HL-60 (cell line): ENCODE data around the gene CSMD2.

ENCODE experiments used
- CTCF ChIP-seq: IDR thresholded peaks from one replicate; pipeline ENCODE4 v1.5.1; 2011; ENCODE audit warnings: low read length, control low read depth, inconsistent platforms; ENCODE audit not compliant: insufficient read depth
- POLR2AphosphoS5 ChIP-seq: IDR thresholded peaks from 2 replicates; pipeline ENCODE4 v1.6.1; 2012; ENCODE audit warnings: low read depth
- REST ChIP-seq: IDR thresholded peaks from 2 replicates; pipeline ENCODE4 v1.6.1; 2012; ENCODE audit warnings: low read depth; ENCODE audit not compliant: insufficient replicate concordance
- SPI1 ChIP-seq: IDR thresholded peaks from 2 replicates; pipeline ENCODE4 v1.6.1; 2012; ENCODE audit warnings: low read depth, mild to moderate bottlenecking, borderline replicate concordance

DNA sequence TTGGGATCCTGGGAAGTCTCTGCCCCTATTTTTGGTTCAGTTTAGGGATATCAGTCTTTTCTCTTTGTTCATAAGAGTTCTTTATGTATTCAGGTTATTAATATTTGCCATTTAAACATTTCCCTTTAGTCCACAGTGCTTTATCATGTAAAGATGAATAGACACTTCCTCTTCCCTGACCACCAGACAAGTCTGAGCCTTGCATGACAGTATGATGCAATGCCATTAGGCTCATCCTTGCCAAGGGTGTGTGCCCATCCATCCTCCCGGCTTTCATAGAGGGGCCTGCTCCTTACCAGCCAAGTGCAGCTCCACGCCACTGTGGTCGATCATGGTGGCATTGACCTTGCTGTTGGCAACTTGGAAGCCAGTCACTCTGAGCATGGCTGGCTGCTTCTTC, 640.4 kb downstream of the CSMD2 start:
- TF ChIP-seq CTCF (no peak), REST (no peak), SPI1 (peak; percentile 78), POLR2AphosphoS5 (no peak)
